B cell (primary cell): ENCODE data around the gene PREB. TPM values are rescaled to one million over a fixed set of nuclear protein-coding genes. Genes with fewer than 3 reads are reported as not detected.

ENCODE experiments used
- ATAC-seq: fragments of 200-7000 bp; cut with Tn5 transposase; one replicate; pipeline ENCODE4 v1.10.0; 2021; ENCODE audit warnings: low read depth, mild to moderate bottlenecking, moderate number of reproducible peaks, moderate library complexity
- CTCF ChIA-PET: fragments of 350-600 bp; sonication (Branson Sonifier 250); formaldehyde crosslinking; loops from one replicate; lab custom pipeline; 2021; ENCODE audit warnings: antibody characterized with exemption, inconsistent platforms; lab: Charles Lee
- POLR2A ChIA-PET: fragments of 350-600 bp; sonication (Branson Sonifier 250); formaldehyde crosslinking; loops from one replicate; lab custom pipeline; 2021; ENCODE audit warnings: antibody characterized with exemption; lab: Charles Lee
- DNase-seq: peaks from one replicate; pipeline ENCODE4 v3.0.0; 2013
- H2AFZ ChIP-seq: 2 replicates; pipeline ENCODE4 v1.6.1; 2012; ENCODE audit warnings: mild to moderate bottlenecking, low read depth, low read length; ENCODE audit not compliant: insufficient read depth, poor library complexity, severe bottlenecking
- H3K27ac ChIP-seq, 2 donors: 1 replicate in 1 of 2; 2 replicates in 1 of 2; pipeline ENCODE4 v1.5.1; 2012 to 2013; ENCODE audit warnings: low read length in 2 of 2, mild to moderate bottlenecking in 2 of 2, moderate library complexity in 1 of 2
- H3K27me3 ChIP-seq, 4 experiments: fragments of 200-600 bp in 1 of 4; sonication (generic) in 1 of 4; replicated peaks in 1 of 4; 1 replicate in 2 of 4; 2 replicates in 2 of 4; pipeline versions ENCODE4 v1.6.1 to v1.7.0; 2013 to 2016; ENCODE audit warnings: low read length in 3 of 4, mild to moderate bottlenecking in 2 of 4, mixed read lengths in 1 of 4, moderate library complexity in 1 of 4; ENCODE audit not compliant: insufficient read depth in 4 of 4, control insufficient read depth in 3 of 4; ENCODE audit errors: control extremely low read depth in 1 of 4
- H3K36me3 ChIP-seq, 2 experiments: replicated peaks in 1 of 2; 1 replicate in 1 of 2; 2 replicates in 1 of 2; pipeline versions ENCODE4 v1.6.1 to v1.7.1; 2013; ENCODE audit warnings: low read length in 1 of 2; ENCODE audit not compliant: insufficient read depth in 2 of 2, control insufficient read depth in 1 of 2; ENCODE audit errors: control extremely low read depth in 1 of 2, extremely low read depth in 1 of 2
- H3K4me1 ChIP-seq, 2 donors: fragments of 200-600 bp in 1 of 2; sonication (generic) in 1 of 2; 1 replicate in 1 of 2; 2 replicates in 1 of 2; pipeline versions ENCODE4 v1.5.1 to v1.6.1; 2013 to 2017; ENCODE audit warnings: low read length in 2 of 2; ENCODE audit not compliant: control insufficient read depth in 2 of 2, insufficient read depth in 2 of 2
- H3K4me2 ChIP-seq: replicated peaks from 2 replicates; pipeline ENCODE3; 2012; ENCODE audit warnings: mild to moderate bottlenecking, low read depth, low read length; ENCODE audit not compliant: poor library complexity, severe bottlenecking
- H3K4me3 ChIP-seq, 5 experiments: fragments of 200-600 bp in 1 of 5; sonication (generic) in 1 of 5; 1 replicate in 3 of 5; 2 replicates in 2 of 5; pipeline versions ENCODE4 v1.5.1 to v1.7.0; 2011 to 2016; ENCODE audit warnings: low read length in 4 of 5, mild to moderate bottlenecking in 4 of 5, low read depth in 2 of 5, control low read depth in 1 of 5, moderate library complexity in 1 of 5; ENCODE audit not compliant: insufficient read depth in 1 of 5; ENCODE audit errors: control extremely low read depth in 1 of 5, extremely low read depth in 1 of 5
- H3K79me2 ChIP-seq: fragments of 200-600 bp; sonication (generic); one replicate; pipeline ENCODE4 v1.6.0; 2016; ENCODE audit warnings: low read length; ENCODE audit not compliant: control insufficient read depth, insufficient read depth
- H3K9ac ChIP-seq: fragments of 200-600 bp; sonication (generic); 2 replicates; pipeline ENCODE4 v1.6.1; 2017; ENCODE audit warnings: mild to moderate bottlenecking, low read length, moderate library complexity
- H3K9me3 ChIP-seq, 3 donors: one replicate each; pipeline versions ENCODE4 v1.6.1 to v1.7.1; 2013; ENCODE audit warnings: low read length in 2 of 3; ENCODE audit not compliant: control insufficient read depth in 2 of 3, insufficient read depth in 1 of 3; ENCODE audit errors: control extremely low read depth in 1 of 3
- H4K20me1 ChIP-seq: 2 replicates; pipeline ENCODE4 v1.6.0; 2012; ENCODE audit warnings: mild to moderate bottlenecking, low read length; ENCODE audit not compliant: insufficient read depth, control insufficient read depth, poor library complexity, severe bottlenecking
- H3K27ac Mint-ChIP-seq: one replicate; pipeline ENCODE4 v1.8.0; 2021; ENCODE audit warnings: mixed read lengths
- H3K27me3 Mint-ChIP-seq: one replicate; pipeline ENCODE4 v1.8.0; 2021; ENCODE audit warnings: mixed read lengths
- H3K4me1 Mint-ChIP-seq: one replicate; pipeline ENCODE4 v1.8.0; 2021; ENCODE audit warnings: mixed read lengths
- H3K4me3 Mint-ChIP-seq: one replicate; pipeline ENCODE4 v1.8.0; 2021; ENCODE audit warnings: mixed read lengths
- H3K9me3 Mint-ChIP-seq: one replicate; pipeline ENCODE4 v1.8.0; 2022; ENCODE audit warnings: mixed read lengths; ENCODE audit not compliant: insufficient read depth
- CTCF ChIP-seq: fragments of 200-600 bp; IDR thresholded peaks from one replicate; pipeline ENCODE4 v1.8.0; 2022; ENCODE audit warnings: antibody characterized with exemption, mild to moderate bottlenecking
- EZH2 ChIP-seq: IDR thresholded peaks from 2 replicates; pipeline ENCODE4 v1.6.1; 2012; ENCODE audit warnings: borderline replicate concordance, low read depth, mild to moderate bottlenecking, moderate library complexity, low read length; ENCODE audit not compliant: insufficient read depth, poor library complexity, severe bottlenecking
- WGBS: methylation state at CpG from one replicate; pipeline ENCODE4 v1.1.5; 2013; ENCODE audit warnings: missing lambda C conversion rate; ENCODE audit not compliant: insufficient coverage; 5-methylcytosine and 5-hydroxymethylcytosine counted together
- intact Hi-C: fragments of 100-400 bp; cut with micrococcal nuclease; formaldehyde crosslinking; loops from one replicate; pipeline ENCODE4 v1.10.0; 2022
- polyA plus RNA-seq: library from polyadenylated mRNA; depleted of rRNA; stranded (reverse); fragments of >200 nt; gene quantifications from 2 replicates; pipeline ENCODE4 v1.2.3, GENCODE V29; 2012
- total RNA-seq, 2 donors: library from RNA; stranded (reverse); fragments of 120-200 nt in 1 of 2; gene quantifications; 1 replicate in 1 of 2; 2 replicates in 1 of 2; pipeline versions ENCODE4 v1.2.3 to v1.2.4, GENCODE V29; 2013 to 2022

PREB gene
- total and polyA plus RNA-seq, 2 donors (not counting 1 experiment from before 2014, with no cell fraction given) = 46.0 to 88.9 TPM

- Histone ChIP-seq H3K79me2 (no peaks in the 10 kb centered on the region), H2AFZ (peak within 1 kb of the TSS; percentile 56), H3K27me3 (peaks cover 0 to 26% (median 12%) of the 10 kb centered on the region in 4 experiments), H3K27ac (no peak within 1 kb of the TSS), H3K4me3 (peak within 1 kb of the TSS in 2 of 5 experiments; percentile 38 to 50), H3K9ac (peak within 1 kb of the TSS; percentile 55), H4K20me1 (no peaks in the 10 kb centered on the region), H3K4me2 (peak within 1 kb of the TSS; percentile 84), H3K4me1 (peaks cover 16 to 19% of the 10 kb centered on the region in 2 donors), H3K9me3 (peaks cover 0 to 9% (median 0%) of the 10 kb centered on the region in 3 donors), H3K36me3 (no peaks in the 10 kb centered on the region)
- POLR2A ChIA-PET = no interaction called here
- Mint-ChIP-seq H3K4me1 (peaks cover 16% of the 10 kb centered on the region), H3K4me3 (peak within 1 kb of the TSS; percentile 85), H3K27ac (no peak within 1 kb of the TSS), H3K27me3 (peaks cover 39% of the 10 kb centered on the region), H3K9me3 (no peaks in the 10 kb centered on the region)
- ATAC-seq (no peak), DNase-seq (peak; percentile 38)
- 6% methylated on average over 84 of the region's 84 CpGs for WGBS
- no peak for TF ChIP-seq CTCF
- TF ChIP-seq EZH2 = no peak
- intact Hi-C loops = no loop called here
- CTCF ChIA-PET = no interaction called here
These were observed 15.7 kb downstream of the PREB start, which contains the start of gene CGREF1 for GRCh38 chr2:27118525-27119329. Gene CGREF1, minus strand, starts transcription at chr2:27119128. Its CDS starts 14,762 bp downstream, at chr2:27104366.

- CTCF ChIA-PET = no interaction called here
- Mint-ChIP-seq H3K4me3 (peak overlapping the region; percentile 23), H3K4me1 (peaks cover 12% of the 10 kb centered on the region), H3K27ac (no peak overlapping the region), H3K9me3 (no peaks in the 10 kb centered on the region), H3K27me3 (peaks cover 38% of the 10 kb centered on the region)
- peaks cover 0 to 26% (median 12%) of the 10 kb centered on the region in 4 experiments for H3K27me3 ChIP-seq
- POLR2A ChIA-PET = no interaction called here
- DNase-seq (no peak), ATAC-seq (no peak)
- peaks cover 12 to 16% of the 10 kb centered on the region in 2 donors for H3K4me1 ChIP-seq
- peak overlapping the region in 1 of 5 experiments; percentile 50 for H3K4me3 ChIP-seq
- TF ChIP-seq CTCF (no peak), EZH2 (no peak)
- H4K20me1 ChIP-seq = no peaks in the 10 kb centered on the region
- H3K9me3 ChIP-seq = peaks cover 0 to 9% (median 0%) of the 10 kb centered on the region in 3 donors
- H3K36me3 ChIP-seq = no peaks in the 10 kb centered on the region
- WGBS = 41% methylated on average over 13 of the region's 14 CpGs
- no peak overlapping the region for H3K27ac ChIP-seq
- H3K4me2 ChIP-seq = peak overlapping the region; percentile 84
- H3K79me2 ChIP-seq = no peaks in the 10 kb centered on the region
- H3K9ac ChIP-seq = no peak overlapping the region
- peak overlapping the region; percentile 56 for H2AFZ ChIP-seq
- intact Hi-C loops = no loop called here
These were observed 16.4 kb downstream of the PREB start for GRCh38 chr2:27117995-27118524.
